CMK (cell line): ENCODE results near the gene GLP2R.

Source experiments
- DNase-seq: peaks from one replicate; pipeline ENCODE4 v3.0.0-alpha.2; 2010; ENCODE audit warnings: low read depth

GLP2R gene

GRCh38 chr17:9814337-9814945 lies 11.3 kb upstream of the GLP2R start:
- DNase-seq, result no peak

DNA sequence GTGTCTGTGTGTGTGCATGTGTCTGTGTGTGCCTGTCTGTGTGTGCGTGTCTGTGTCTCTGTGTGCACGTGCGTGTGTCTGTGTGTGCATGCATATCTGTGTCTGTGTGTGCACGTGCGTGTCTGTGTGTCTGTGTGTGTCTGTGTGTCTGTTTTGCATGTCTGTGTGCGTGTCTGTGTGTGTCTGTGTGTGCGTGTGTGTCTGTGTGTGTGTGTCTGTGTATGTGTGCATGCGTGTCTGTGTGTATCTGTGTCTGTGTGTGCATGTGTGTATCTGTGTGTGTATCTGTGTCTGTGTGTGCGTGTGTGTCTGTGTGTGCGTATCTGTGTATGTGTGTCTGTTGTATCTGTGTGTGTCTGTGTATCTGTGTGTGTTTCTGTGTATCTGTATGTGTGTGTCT lies 9.3 kb upstream of the GLP2R start:
- DNase-seq, result no peak

GRCh38 chr17:9817086-9817485 lies 8.6 kb upstream of the GLP2R start:
- no peak for DNase-seq

DNA sequence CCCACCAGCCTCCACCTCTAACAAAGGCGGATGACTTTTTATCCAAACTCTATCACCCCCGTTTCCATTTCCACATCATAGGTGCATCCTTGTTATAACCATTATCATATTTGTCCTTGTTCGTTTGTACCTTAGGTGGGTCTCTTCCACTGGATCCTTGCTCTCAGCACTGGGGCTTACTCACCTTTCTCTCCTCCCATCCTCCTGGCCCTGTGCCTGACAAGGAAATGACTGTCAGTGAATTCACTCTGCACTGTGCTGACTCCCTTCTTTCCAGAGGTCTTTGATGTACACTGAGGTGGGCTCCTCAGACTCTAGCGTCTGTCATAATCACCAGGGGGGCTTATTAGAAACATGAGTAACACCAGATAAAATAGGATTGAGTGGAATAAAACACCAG lies 7.0 kb upstream of the GLP2R start:
- DNase-seq, result no peak

GRCh38 chr17:9820448-9820847 lies 5.3 kb upstream of the GLP2R start:
- DNase-seq, result no peak

GRCh38 chr17:9821921-9822320 lies 3.8 kb upstream of the GLP2R start, which contains the start of gene GSG1L2:
TSS of gene GSG1L2 (minus strand) at chr17:9822079. CDS start at chr17:9822071, 8 bp downstream.
- no peak for DNase-seq

GRCh38 chr17:9824094-9824493 lies 1.6 kb upstream of the GLP2R start:
- no peak for DNase-seq

DNA sequence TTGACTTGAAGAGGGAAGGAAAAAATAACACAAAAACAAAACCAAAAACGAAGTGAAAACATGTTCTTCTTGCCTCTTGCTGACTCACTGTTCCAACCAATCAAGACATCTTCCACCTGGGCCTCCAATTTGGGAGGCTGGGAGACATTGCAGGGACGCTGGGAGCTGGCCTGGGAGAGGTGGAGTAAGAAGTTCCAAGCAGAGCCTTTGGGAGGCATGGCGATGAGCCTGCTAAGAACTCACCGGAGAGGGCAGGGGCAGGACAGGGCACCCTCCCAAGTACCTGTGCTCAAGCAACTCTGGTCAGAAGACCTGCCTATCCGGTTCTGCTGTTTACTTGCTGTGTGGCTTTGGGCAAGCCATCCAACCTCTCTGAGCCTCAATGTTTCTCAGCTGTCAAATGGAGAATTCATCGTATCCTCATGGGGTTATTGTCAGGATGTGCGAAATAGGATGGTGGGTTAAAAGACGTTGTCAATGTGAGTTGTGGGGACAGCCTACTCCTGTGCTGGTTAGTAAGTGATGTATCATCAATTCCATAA lies 856 bp upstream of the GLP2R start:
- DNase-seq, result no peak

GRCh38 chr17:9828296-9829295 lies 2.9 kb downstream of the GLP2R start:
- DNase-seq, result no peak

GRCh38 chr17:9829343-9829742 lies 3.6 kb downstream of the GLP2R start:
- DNase-seq, result no peak

DNA sequence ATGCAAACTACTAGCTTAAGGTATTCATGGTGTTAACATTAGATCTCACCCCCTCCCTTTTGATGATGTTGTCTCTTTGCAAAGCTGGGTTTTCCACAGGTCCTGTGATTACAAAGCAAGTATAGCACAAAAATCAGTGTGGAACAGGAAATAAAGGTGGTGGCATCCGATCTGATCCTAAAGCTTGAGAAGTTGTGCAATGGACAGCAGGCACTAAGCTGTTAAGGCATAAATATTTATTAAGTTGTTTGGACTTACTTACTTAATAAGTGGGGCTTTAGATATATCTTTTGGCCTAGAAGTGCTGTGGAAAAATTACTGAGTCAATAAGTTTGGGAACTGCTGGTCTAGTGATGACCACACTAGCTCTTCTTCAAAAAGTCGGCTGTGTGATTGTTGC lies 5.0 kb downstream of the GLP2R start:
- DNase-seq, result no peak

DNA sequence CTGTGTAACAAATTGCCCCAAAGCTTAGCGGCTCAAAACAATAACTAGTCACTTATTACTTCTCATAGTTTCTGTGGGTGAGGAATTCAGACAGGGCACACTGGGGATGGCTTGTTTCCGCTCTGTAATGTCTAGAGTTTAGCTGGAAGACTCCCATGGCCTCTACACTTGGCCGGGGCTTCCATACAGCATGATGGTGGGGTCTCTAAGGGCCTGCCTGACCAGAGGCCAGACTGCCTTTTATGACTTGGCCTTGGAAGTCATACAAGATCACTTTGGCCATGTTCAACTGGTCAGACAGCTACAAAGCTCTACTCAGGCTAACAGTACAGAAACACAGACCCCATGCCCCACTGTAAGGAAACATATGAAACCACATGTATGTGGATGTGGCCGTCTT lies 8.2 kb downstream of the GLP2R start:
- DNase-seq, result no peak

DNA sequence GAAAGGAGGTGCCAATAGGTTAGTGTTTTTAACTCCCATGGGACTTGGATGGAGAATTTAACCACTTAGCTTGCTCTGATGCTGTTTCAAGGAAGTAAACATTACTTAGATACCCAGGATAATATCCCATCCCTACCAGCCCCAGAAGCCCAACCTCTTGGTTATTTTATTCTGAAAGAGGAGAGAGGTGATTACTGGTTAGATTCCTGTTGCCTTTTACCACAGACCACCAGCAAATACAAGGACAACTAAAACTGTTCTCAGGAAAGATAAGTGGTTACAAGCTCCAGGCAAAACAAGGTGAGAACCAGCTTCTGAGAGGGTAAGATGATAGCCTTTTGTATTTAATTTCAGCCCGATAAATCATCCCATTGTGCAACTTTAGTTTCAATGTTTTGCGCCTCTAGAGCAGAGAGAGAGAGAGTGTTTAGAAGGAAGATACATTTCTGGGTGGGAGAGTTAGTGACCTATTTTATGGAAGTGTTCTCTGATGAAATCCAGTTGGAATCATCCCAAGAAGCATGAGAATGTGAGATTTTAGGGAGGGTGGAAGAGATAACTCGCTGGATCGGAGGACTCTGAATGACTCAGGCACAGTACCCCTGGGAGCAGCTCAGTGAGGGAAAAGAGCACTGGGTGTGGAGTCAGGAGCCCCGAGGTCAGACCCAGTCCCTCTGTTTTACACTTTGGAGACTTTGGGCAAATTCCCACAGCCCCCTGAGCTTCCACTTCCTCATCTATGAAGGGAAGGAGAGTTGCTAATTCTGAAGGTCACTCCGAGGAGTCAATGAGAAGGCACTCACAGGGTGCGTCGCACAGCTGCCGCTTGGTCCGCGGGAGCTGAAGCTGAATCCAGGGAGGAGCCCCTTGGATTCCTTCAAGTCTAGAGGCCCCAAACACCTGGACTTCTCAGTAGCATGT lies 12.1 kb downstream of the GLP2R start:
- no peak for DNase-seq

DNA sequence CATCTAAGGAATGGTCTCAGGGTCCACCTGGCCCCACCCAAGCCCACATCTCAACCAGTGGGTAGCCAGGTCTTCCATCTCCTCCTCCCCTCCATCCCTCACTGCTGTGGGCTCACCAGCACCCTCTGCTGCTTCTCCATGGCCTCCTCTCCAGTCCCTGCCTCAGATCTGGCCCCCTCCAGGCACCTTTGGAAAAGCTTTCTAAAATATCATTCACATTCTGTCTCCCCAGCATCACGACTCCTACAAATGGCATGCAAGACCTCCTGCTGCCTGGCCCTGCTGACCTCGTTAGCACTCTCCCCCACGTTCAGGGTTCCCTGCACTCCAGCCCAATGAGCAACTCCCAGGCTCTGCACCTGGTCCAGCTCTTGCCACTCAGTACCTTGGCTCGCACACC lies 13.7 kb downstream of the GLP2R start:
- no peak for DNase-seq

DNA sequence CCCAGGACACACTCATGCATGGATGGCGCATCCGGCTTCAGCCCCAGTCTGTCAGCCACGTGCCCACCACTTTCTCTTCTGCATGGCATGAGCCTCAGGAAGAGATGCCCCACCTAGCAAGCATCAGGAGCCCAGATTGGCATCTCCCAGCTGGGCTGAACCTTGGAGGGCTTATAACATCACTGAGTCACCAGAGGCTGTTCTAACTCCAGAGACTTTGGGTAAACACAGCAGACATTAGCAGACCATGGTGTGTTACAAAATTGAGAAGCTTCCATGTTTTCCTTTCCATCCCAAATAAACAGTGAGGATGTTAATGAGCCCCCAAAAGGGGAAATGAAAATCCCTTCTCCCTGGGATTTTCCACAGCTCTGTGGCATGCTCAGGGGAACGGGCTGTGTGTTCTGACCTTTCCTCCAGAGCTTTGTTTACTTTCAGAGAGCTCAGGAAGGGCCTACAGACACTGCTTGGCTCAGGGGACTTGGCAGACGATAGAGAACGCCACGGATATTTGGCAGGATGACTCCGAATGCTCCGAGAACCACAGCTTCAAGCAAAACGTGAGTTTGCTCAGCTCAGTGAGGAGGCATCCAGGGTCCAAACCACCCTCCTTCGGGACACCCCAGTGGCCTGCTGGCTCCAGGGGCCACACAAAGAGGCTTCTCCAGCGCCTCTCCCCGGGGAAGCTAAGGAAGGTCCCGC lies 16.5 kb downstream of the GLP2R start:
- DNase-seq, result no peak

DNA sequence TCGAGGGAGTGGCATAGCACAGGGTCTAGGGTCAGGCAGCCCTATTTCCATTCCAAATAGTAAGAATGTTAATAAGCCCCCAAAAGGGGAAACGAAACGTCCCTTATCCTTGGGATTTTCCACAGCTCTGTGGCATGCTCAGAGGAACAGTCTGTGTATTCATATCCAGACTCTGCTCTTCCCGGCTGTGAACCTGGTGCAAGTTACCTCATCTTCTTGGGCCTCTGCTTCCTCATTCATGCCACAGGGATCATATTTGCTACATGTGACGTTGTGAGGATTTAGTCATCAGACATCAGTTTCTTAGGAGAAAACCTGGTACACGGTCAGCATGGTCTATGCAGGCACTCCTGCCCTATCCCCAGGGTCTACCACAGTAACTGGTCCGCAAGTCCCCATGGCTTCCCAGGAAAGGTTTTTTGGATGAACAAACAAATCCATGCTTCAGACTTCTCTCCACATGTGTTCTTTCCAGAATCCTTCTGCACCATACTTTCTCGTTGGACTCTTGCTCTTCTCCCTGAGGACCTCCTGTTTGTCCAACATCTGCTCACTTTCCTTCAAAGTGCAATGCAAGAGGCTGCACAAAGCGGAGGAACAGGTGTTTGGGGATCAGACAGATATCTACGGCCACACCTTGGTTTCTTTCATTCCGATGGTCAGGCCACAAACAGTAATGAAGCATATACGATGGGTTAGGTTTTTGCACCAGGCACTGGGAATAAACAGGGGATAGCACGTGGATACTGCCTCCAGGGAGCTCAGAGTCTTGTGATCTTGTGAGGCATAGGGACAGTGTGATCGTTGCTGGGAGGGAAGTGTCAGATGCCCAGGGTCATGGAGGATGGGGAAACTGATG lies 17.7 kb downstream of the GLP2R start:
- no peak for DNase-seq

- DNase-seq, result no peak
Observed at GRCh38 chr17:9844153-9844552, 18.4 kb downstream of the GLP2R start.

DNA sequence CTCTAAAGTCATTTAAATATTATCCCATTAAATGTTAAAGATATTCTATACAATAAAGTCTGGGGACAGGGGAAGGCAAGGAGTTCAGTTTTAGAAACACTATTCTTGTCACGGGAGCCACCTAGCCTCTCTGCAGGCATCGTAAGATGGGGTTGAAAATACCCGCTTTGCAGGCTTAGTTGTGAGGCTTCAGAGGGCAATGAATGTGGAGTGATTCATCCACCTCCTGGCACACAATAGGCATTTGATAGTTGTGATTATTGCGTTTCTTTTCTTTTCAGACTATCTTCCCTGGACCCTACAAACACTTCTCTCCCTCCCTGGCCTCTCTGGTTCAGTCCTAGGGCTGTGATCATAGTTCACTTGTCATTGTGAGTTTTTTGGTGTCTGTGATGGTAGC lies 19.6 kb downstream of the GLP2R start:
- no peak for DNase-seq

GRCh38 chr17:9850151-9850550 lies 24.4 kb downstream of the GLP2R start:
- DNase-seq, result no peak

GRCh38 chr17:9854255-9854654 lies 28.5 kb downstream of the GLP2R start:
- no peak for DNase-seq
